GM18951 (cell line): ENCODE data around the gene SMYD3.

Experiments used
- POLR2A ChIP-seq: IDR thresholded peaks from 4 replicates; pipeline ENCODE4 v1.6.1; 2011; ENCODE audit warnings: mild to moderate bottlenecking; ENCODE audit not compliant: insufficient read length, insufficient read depth; ENCODE audit errors: extremely low read depth
- in situ Hi-C: fragments of 300-500 bp; cut with MboI; formaldehyde crosslinking; loops from one replicate; pipeline ENCODE4 v1.12.0; 2022; ENCODE audit warnings: low sequenced_read_pairs, mixed read lengths, inconsistent platforms; ENCODE audit not compliant: unreplicated experiment

SMYD3 gene

DNA sequence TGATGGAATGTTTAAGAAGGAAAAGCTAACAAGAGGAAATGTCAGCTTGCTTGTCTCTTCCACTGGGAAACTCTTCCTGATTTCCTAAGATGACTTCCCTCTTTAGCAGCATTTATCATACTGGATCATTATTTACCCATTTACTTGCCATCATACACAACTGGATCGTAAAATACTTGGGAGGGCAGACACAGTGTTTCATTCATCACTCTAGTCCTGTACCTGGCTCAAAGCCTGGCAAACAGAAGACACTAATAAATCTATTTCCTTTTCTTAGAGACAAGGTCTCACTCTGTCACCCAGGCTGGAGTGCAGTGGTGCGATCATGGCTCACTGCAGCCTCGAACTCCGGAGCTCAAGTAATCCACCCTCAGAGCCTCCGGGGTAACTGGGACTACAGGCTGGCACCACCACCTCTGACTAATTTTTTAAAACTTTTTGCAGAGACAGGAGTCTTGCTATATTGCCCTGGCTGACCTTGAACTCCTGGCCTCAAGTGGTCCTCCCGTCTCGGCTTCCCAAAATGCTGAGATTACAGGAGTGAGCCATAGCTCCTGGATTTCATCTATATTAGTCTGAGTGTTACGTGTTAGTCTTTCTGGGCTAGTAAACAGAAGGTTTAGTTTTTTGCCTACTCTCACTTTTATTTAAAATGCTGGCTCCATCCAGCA is 574.6 kb downstream of the SMYD3 start:
- TF ChIP-seq POLR2A = no peak
- in situ Hi-C loops = no loop called here

DNA sequence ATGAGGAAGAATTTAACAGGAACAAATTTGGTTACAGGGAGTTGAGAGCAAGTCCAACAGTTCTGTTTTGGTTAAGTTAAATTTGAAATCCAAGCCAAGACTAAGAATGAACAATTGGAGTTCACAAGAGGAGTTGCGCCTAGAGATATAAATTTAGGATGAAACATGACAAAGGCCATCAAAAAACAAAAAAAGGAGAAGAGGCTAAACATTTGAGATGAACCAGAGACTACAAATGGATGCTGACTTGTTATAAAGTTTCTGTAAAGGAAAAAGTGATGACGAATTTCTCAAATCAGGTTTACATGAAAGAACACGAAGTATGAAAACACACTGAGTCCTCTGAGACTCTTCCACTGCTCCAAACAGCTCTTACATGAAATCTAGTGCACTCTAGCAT is 575.6 kb downstream of the SMYD3 start:
- TF ChIP-seq POLR2A = no peak
- in situ Hi-C loops = no loop called here

DNA sequence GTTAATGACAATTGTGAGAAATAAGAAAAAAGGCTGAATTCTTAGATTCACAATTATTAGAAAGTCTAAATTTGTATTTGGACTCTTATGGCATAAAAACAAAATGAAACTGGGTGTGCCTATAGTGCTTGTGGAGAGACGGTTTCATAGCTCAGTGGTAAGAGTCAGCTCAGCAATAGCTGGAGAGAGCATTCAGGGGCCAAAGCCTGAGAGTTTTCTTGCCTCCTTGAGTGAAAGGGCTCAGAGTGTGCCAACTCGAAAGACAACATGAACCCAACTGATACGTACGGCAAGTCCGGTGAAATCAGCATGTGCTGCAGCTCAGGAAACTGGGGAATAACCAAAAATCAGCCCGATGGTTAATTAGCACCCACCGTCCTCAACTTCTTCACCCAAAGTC is 577.9 kb downstream of the SMYD3 start:
- in situ Hi-C loops = no loop called here
- TF ChIP-seq POLR2A = no peak

DNA sequence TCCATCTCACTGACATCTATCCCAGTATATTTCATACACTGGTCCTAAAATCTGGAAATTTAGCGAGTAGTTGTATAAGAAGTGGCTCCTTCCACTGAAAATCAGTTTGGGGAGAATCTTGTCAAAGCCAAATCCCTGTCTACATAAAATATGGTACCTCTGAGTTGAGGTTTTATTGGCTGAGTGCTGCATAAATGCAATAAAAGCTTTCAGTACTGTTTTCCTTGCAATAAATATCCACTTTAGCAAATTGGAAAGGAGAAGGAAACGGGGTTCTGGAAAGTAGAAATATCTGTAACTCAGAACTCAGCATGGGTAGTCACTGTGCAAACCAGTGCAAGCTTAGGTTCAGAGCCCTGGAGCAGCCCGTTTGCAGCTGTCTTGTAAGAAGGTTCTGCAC is 580.2 kb downstream of the SMYD3 start:
- in situ Hi-C loops = no loop called here
- TF ChIP-seq POLR2A = no peak

DNA sequence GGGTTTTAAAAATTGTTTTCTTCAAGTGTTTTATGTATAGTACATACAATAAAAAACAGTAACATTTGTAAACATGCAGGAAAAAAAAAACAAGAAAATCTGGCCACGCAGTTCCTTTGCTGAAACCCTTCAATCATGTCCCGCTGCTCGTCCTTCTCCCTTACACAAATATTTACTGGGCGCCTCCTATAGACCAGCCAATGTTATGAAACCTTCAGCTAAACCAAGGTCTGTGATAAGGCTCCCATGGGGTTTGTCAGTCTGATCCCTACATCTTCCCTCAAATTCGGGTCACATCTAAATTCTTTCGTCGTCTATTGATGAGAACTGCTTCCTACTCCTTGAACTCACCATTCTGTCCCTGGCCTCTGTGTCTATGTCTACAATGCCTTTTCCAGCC is 583.9 kb downstream of the SMYD3 start:
- TF ChIP-seq POLR2A = no peak
- in situ Hi-C loops = no loop called here

DNA sequence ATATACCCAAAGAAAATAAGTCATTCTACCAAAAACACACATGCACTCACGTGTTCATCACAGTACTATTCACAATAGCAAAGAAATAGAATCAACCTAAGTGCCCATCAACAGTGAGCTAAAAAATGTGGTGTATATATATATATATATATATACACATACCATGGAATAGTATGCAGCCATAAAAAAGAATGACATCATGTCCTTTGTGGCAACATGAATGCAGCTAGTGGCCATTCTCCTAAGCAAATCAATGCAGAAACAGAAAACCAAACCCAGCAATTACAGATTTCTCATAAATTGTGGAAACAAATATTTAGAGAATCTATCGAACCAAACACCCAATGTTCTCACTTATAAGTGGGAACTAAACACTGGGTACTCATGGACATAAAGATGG is 585.7 kb downstream of the SMYD3 start:
- in situ Hi-C loops = no loop called here
- no peak for TF ChIP-seq POLR2A

DNA sequence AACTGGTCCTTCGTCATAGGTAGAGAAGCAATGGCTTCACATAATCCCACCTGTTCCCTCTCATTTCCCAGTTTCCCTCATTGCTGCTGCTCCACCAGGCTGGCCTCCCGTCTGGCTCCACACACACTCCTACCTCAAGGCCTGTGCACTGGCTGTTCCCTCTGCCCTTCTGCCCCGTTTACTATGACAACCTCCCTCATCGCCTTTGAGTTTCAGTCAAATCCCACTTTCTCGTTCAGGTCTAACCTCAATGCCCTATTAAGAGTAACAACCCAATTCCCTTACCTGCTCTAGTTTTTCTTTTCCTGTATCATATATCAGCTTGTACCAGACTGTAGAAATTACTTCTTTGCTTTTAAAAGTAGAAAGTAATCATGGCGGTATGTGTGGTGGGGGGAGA is 589.7 kb downstream of the SMYD3 start:
- in situ Hi-C loops = no loop called here
- TF ChIP-seq POLR2A = no peak

DNA sequence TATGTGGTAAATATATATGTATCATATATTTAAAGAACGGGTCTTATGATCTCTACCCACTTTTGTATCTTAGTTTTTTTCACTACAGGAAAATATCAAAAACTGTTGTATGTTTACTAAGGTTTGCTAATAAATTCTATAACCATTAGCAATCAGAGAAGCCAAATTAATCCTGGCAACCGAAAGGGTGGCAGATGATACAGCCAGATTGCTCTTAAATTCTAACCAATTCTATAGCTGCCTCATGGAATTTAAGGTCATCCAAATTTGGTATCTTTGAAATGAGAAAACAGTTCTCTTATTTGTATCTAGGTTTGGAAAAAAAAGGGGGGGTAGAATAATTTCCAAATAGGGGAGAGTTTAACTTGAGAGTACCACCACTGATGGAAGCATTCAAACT is 591.2 kb downstream of the SMYD3 start:
- TF ChIP-seq POLR2A = no peak
- in situ Hi-C loops = no loop called here

DNA sequence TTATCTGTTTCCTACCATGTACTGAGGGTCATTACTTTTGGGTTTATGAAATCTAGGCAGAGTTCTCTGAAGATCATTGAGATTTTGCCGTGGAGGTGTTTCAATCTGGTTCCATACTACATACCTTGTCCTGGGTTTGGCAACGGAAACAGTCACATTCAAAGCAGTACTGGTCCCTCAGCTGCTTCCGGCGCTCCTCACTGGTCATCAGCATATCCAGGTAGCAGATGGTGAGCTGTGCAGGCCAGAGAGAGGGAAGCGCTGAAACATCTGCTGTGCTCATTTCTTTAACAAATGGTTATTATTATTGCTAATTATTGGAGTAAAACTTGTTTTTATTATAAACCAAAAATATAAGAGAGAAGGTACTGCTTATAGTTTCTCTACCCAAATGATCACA is 591.7 kb downstream of the SMYD3 start:
- TF ChIP-seq POLR2A = no peak
- in situ Hi-C loops = no loop called here

DNA sequence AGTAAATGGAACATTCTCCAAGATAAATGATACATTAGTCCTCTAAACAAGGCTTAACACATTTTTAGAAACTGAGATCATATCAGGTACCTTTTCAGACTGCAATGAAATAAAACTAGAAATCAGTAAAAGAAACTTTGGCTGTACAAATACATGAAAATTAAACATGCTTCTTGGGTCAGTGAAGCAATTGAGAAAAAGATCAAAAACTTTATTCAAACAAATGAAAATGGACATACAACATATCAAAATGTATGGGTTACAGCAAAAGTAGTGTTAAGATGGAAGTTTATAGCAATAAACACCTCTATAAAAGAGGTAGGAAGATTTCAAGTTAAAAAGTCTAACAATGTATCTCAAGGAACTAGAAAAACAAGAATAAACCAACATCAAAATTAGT is 598.5 kb downstream of the SMYD3 start:
- TF ChIP-seq POLR2A = no peak
- in situ Hi-C loops = no loop called here

DNA sequence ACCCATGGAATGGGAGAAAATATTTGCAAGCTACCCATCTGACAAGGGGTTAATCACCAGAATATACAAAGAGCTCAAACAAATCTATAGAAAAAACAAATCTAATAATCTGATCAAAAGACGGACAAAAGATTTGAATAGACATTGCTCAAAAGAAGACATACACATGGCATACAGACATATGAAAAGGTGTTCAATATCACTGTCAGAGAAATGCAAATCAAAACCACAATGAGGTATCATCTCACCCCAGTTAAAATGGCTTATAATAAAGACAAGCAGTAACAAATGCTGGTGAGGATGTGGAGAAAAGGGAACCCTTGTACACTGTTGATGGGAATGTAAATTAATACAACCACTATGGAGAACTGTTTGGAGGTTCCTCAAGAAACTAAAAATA is 600.9 kb downstream of the SMYD3 start:
- no peak for TF ChIP-seq POLR2A
- in situ Hi-C loops = no loop called here

DNA sequence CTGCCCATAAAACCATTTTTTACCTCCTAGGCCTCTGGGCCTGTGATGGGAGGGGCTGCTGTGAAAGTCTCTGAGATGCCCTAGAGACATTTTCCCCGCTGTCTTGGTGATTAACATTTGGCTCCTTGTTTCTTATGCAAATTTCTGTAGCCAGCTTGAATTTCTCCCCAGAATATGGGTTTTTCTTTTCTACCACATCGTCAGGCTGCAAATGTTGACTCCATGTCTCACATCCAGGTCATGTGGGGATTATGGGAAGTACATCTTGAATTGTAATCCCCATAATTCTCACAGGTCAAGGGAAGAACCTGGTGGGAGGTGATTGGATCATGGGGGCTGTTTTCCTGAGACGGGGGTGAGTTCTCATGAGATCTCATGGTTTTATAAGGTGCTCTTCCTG is 603.2 kb downstream of the SMYD3 start:
- no peak for TF ChIP-seq POLR2A
- in situ Hi-C loops = no loop called here

DNA sequence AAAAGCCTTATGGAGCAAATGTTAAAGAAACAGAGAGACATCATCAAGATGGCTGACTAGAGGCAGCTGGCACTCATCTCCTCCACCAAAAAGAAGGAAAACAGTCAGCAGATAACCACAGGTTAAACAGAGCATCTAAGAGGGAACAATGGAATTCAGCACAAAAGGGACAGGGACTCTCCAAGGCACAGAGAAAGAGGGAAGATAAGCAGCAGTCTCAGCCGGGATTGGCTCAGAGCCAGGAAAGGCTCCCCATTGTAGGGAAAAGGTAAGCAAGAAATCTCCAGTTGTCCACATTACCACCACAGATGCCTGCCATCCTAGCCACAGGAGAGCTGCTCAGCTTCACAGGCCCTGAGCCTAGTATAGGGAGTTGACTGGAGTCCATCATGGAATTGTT is 605.5 kb downstream of the SMYD3 start:
- TF ChIP-seq POLR2A = no peak
- in situ Hi-C loops = no loop called here

DNA sequence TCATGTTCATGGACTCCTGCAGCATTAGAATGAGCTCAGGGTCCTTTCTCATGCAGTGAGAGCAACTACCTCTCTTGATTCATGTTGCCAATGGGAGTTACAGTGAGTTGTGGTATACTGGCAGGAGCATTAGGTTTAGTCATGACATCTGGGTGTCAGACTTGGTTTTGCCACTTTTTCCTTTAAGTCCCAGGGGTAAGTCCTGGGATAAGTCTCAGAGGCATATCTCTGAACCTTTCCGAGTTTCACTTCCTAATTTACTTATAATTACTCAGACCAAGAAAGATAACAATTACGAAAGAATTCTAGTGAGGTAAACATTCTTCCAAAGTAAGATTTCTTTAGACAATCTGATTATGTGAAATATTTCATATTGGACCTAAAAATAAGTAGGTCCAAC is 606.0 kb downstream of the SMYD3 start:
- no peak for TF ChIP-seq POLR2A
- in situ Hi-C loops = no loop called here

DNA sequence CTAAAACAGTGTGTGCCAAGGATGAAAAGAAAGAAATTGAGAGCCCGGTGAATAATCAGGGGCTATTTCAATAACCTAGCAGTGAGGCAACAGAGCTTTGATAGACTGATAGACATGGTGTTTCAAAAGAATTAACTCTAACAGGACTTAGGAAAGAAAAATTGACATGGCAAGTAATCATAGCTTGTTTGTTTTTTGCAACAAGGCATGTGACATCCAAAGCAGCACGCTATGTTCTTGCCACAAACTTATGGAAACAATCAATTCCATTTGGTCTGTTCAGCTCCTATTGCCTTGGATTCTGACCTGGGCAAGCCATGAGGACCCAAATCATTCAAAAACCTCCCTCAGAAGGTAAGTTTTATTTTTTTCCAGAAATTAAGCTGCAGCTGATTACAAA is 608.5 kb downstream of the SMYD3 start:
- in situ Hi-C loops = no loop called here
- TF ChIP-seq POLR2A = no peak
